Suprapubic skin (tissue), 4 donors: Measurements from ENCODE around the gene SMC4.

Source experiments
- CTCF ChIP-seq, 2 donors: fragments of 200-600 bp in 1 of 2; fragments of 450-650 bp in 1 of 2; sonication (generic) in 1 of 2; IDR thresholded peaks; one replicate each; pipeline ENCODE4 v1.5.1; 2016 to 2019; ENCODE audit warnings: antibody characterized with exemption in 2 of 2, mild to moderate bottlenecking in 1 of 2, moderate library complexity in 1 of 2
- EP300 ChIP-seq: sonication (generic); formaldehyde crosslinking; IDR thresholded peaks from one replicate; pipeline ENCODE4 v1.6.1; 2017; ENCODE audit warnings: antibody characterized with exemption
- POLR2A ChIP-seq, 2 donors: fragments of 450-650 bp; IDR thresholded peaks; one replicate each; pipeline ENCODE4 v1.6.1; 2017; ENCODE audit warnings: antibody characterized with exemption in 2 of 2, mild to moderate bottlenecking in 2 of 2, moderate library complexity in 2 of 2
- POLR2AphosphoS5 ChIP-seq, 3 donors: sonication (generic); formaldehyde crosslinking; IDR thresholded peaks; one replicate each; pipeline ENCODE4 v1.6.1; 2017; ENCODE audit warnings: antibody characterized with exemption in 3 of 3

- TF ChIP-seq POLR2AphosphoS5 (IDR thresholded peaks at IDR 0.05) (no peak), CTCF (IDR thresholded peaks at IDR 0.05) (no peak), POLR2A (IDR thresholded peaks at IDR 0.05) (no peak), EP300 (no peak)
These were observed 52.2 kb downstream of the SMC4 start for GRCh38 chr3:160451602-160452001.
